Stimulated activated CD8-positive, alpha-beta memory T cell treated with anti-CD3 and anti-CD28 coated beads, Interleukin-2, amount 100 ng/mL, for 48 hours (primary cell): ENCODE results near the gene PHF1.

Experiments
- DNase-seq, 2 donors: peaks; one replicate each; pipeline ENCODE4 v3.0.0-alpha.2; 2020; ENCODE audit warnings: low read depth in 2 of 2

The PHF1 gene

DNA sequence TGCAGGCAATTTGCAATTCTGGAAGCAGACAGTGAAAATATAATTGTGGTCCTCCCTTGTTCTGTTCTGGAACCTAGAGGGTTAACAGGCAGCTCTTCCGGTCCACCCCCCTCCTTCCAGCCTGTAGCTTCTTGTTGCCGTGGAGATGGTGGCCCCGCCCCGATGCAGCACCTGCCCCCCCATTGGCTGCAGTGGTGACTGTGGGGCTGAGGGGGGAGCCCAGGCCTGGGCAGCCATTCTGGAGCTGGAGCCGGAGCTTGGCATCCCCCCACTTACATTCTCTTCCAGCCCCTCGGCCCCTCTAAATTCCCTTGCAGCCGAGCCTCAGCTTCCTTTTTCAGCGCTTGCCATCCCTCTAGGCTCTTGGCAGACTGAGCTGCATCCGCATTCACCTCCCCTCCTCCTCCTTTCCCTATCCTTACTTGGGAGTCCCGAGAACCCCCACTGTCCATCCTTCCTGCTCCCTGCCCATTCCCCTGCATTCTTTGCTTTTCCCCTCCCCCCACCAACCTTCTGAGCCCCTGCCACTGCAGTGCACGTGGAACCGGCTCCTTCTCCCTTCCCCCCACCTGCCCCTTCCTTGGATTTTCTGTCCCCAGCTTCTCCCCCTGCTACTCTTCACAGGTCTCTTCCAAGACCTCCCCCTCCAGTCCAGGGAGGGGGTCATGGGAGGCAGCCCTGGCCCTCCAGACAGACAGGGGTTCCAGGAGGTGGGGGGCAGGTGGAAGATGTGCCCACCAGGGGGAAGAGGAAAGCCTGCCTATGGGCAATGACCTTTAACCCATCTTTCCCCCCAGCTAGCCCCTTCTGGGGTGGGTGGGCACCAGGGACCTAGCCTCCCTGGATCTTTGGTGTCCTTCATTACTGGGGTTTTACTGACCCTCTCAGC lies 20.4 kb downstream of the PHF1 start:
- peak; percentile 72 to 78 for DNase-seq

DNA sequence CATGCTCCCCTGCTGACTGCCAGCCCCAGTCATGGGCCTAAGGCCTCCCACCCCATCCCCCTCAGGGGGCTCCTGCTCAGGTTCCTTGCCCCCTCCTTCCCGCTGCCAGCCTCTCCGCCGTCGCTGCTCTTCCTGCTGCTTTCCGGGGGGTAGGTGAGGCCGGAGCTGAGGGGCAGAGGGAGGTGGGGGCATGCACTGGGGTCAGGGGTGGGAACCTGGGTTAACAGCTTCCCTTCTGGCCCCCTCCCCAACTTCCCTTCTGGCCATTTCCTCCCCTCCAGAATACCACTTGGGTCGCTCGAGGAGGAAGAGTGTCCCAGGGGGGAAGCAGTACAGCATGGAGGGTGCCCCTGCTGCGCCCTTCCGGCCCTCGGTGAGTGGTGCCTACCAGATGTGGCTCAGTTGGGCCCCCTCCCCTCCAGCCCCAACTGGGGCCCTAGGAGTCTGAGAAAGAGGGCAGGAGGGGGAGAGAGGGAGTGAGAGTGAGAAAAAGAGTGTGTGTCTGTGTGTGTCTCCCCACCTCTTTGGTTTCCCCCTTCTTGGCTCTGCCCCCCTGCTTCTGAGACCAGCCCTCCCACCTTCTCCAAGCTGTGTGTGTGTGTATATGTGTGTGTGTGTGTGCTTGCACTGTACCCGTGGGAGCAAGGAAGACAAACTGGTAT lies 21.2 kb downstream of the PHF1 start:
- DNase-seq, result no peak

DNA sequence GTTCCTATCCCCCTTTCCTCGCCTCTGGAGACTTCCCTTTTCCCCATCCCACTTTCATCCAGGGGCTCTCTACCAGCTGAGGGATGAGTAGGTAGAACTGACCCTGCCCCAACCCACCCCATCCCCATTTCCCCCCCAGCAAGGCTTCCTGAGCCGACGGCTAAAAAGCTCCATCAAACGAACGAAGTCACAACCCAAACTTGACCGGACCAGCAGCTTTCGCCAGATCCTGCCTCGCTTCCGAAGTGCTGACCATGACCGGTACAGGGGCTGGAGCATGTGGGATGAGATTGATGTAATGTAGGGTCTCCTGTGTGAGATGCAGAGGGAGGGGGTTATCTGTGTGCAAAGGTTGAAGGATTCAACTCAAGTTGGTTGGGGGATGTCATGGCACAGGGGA lies 21.7 kb downstream of the PHF1 start:
- DNase-seq, result no peak

DNA sequence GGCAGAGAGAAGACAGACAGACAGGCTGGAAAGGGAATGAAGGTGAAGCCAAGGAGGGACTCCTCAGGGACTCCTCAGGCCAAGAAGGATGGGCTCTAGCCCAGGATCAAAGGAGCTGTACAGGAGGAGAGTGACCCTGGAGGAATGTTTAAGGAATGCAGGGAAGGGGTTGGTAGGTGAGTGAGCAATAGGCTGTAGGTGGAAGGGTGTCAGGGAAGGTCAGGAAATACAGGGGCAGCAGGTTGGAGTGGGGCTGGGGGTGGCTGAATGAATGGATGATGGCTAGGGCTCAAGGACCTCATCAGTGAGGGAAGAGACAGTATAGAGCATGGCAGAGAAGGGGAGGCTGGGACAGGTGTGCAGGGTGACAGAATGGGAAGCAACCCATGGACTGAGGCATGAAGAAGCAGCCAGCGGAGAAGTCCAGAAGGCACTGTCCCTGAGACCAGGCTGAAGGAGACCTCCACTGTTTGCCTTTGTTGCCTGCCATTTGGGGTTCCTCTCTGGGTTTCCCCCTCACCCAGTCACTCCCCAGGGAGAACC lies 22.3 kb downstream of the PHF1 start:
- no peak for DNase-seq

DNA sequence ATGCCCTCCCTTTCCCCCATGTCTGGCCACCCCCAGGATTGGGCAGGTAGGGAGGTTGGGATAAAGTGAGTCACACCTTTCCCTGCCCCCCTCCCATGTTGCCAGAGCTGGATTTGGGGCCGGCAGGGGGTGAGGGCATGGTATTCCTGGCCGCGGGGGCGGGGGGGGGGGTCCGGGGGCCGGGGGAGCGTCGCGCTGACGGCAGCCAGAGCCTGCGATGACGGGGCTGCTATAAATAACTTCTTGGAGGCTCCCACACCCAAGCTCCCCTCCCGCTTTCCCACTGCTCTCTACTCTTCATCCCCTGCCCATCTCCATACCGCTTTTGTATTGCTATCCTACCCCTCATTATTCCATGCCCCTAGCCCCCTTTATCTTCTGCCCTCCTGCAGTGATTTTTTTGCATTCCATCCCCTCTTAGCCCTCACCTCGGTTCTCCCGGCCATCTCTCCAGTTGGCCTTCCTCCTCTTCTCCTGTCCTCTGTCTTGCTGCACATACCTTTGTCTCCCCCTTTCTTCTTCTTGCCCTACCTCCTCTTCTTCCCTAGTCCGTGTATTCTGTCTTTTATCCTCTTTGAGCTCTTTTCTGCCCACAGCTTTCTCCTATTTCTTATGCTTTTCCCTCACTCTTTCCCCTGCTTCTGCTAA lies 22.9 kb downstream of the PHF1 start:
- DNase-seq, result no peak

DNA sequence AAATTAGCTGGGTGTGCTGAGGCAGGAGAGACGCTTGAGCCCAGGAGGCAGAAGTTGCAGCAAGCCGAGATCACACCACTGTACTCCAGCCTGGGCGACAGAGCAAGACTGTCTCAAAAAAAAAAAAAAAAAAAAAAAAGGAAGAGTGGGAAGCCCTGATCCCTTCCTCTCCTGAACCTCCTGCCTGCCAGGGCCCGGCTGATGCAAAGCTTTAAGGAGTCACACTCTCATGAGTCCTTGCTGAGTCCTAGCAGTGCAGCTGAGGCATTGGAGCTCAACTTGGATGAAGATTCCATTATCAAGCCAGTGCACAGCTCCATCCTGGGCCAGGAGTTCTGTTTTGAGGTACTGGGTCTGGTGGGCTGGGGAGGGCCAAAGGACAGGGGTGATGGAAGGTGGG lies 24.1 kb downstream of the PHF1 start:
- DNase-seq, result no peak

DNA sequence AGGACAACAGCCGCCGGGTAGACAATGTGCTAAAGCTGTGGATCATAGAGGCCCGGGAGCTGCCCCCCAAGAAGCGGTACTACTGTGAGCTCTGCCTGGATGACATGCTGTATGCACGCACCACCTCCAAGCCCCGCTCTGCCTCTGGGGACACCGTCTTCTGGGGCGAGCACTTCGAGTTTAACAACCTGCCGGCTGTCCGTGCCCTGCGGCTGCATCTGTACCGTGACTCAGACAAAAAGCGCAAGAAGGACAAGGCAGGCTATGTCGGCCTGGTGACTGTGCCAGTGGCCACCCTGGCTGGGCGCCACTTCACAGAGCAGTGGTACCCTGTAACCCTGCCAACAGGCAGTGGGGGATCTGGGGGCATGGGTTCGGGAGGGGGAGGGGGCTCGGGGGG lies 26.9 kb downstream of the PHF1 start:
- no peak for DNase-seq

DNA sequence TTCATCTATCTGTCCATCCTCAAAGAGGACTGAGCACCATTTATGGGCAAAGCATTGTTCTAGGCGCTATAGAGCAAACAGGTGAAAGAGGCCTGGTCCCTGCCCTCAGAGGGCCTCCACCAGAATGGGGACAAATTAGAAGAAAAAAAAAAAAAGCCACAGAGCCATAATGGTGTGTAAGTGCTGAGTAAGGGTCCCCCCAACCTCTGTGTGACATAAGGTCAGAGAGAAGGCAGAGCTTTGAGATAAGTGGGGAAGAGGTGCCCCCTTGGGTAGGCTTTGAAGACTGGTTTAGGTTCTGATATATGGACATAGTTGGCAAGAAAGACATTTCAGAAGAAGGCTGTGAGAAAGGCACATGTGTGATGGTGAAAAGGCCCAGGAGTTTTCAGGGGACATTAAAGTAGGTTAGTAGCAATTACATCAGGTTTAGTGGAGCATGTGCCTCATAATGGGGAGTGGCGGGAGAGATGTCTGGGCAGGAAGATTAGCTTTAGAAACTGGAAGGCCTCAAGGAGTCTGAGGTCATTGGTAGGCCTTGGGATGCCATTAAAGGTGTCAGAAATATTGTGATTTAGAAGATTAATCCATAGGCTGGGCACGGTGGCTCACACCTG lies 28.3 kb downstream of the PHF1 start:
- no peak for DNase-seq

DNA sequence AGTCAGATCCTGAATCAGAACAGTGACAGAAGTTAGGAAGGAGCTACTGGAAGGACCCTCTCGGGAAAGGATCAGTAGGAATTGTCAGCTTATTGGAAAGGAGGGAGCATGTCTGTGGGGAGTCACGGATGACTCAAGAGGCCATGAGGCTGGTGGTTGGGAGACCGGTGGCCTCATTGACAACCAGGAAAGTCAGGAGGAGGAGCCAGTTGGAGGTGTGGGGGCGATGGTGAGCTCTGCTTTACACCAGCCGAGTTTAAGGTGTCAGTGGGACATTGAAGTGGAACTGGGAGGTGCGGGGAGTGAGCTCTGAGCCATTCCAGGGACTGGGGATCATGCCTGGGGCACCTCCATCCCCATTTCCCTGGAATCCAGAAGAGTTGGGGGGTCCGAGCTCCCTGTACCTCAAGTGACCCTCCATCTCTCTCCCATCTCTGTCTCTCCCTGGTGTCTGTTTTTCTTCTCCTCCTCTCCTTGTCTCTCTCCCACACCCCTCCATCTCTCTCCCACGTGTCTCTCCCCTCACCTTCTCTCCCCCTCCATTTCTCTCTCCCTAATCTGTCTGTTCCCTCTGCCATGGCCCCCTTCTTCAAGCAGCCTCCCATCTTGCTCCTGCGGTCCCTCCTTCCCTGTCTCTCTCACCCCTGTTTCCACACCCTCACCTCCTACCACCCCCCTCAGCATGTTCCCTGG lies 29.3 kb downstream of the PHF1 start:
- no peak for DNase-seq

DNA sequence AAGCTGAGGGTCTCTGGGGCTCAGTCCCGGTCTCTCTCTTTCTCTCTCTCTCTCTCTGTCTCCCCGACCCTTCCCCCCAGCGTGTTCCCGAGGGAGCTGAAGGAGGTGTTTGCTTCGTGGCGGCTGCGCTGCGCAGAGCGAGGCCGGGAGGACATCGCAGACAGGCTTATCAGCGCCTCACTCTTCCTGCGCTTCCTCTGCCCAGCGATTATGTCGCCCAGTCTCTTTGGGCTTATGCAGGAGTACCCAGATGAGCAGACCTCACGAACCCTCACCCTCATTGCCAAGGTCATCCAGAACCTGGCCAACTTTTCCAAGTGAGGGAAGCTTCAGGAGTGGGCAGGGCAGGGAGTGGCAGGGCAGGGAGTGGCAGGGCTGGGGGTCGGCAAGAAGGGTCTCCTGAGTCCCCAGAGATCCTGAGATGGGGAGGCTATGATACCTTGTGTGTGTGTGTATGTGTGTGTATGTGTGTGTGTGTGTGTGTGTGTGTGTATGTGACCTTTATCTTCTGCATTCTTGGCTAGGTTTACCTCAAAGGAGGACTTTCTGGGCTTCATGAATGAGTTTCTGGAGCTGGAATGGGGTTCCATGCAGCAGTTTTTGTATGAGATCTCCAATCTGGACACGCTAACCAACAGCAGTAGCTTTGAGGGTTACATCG lies 30.0 kb downstream of the PHF1 start:
- no peak for DNase-seq

DNA sequence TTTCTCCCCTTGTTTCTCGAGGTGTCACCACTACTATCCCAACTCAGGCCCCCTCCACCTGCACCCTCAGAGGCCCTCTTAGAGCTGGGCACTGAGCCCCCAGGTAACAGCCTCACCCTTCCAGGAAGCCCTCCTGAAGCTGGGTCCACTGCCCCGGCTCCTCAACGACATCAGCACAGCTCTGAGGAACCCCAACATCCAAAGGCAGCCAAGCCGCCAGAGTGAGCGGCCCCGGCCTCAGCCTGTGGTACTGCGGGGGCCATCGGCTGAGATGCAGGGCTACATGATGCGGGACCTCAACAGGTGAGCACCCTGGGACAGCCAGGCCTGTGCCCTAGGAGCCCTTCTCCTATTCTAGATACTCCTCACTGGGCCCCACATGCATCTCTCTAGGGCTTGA lies 30.6 kb downstream of the PHF1 start:
- no peak for DNase-seq

DNA sequence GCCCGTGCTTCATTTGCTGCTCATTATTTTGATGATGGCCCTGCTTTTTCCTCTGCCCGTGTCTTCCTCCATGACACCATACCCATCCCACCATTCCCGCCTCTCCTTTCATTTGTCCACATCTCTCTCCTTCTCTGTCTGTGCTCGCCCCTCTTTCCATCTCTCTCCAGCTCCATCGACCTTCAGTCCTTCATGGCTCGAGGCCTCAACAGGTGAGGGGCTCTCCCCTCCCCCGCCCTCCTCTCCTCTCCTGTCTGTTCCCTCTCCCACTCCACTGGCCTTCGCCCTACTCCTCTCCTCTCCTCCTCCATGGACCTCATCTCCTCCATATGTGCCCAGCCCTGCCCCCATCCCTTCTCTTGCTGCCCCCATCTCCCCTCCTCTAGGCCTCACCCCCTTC lies 31.5 kb downstream of the PHF1 start:
- no peak for DNase-seq

DNA sequence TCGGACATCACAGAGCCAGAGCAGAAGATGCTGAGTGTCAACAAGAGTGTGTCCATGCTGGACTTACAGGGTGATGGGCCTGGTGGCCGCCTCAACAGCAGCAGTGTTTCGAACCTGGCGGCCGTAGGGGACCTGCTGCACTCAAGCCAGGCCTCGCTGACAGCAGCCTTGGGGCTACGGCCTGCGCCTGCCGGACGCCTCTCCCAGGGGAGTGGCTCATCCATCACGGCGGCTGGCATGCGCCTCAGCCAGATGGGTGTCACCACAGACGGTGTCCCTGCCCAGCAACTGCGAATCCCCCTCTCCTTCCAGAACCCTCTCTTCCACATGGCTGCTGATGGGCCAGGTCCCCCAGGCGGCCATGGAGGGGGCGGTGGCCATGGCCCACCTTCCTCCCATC lies 32.2 kb downstream of the PHF1 start:
- DNase-seq, result no peak

DNA sequence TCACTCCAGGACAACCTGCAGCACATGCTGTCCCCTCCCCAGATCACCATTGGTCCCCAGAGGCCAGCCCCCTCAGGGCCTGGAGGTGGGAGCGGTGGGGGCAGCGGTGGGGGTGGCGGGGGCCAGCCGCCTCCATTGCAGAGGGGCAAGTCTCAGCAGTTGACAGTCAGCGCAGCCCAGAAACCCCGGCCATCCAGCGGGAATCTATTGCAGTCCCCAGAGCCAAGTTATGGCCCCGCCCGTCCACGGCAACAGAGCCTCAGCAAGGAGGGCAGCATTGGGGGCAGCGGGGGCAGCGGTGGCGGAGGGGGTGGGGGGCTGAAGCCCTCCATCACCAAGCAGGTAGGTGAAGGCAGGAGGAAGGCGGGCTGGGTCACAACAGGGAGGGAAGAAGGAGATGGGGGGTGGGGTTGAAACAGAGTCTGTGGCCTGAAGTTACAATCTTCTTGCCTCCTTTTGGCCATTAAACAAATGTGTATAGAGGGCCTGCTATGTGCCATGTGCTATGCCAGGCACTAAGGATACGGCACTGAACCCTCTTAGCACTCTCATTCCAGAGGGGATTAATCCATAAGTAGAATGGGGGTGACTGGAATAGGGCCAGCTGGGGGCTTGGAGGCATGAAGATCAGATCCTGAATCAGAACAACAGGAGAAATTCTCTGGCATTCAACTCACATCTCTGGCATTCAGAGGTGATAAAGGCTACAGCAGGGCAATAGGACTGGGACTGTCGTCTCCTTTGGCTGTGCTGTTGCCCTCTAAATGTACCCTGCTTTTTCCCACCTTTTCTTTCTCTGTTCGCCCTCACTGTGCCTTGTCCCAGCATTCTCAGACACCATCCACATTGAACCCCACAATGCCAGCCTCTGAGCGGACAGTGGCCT lies 33.0 kb downstream of the PHF1 start:
- DNase-seq, result no peak

DNA sequence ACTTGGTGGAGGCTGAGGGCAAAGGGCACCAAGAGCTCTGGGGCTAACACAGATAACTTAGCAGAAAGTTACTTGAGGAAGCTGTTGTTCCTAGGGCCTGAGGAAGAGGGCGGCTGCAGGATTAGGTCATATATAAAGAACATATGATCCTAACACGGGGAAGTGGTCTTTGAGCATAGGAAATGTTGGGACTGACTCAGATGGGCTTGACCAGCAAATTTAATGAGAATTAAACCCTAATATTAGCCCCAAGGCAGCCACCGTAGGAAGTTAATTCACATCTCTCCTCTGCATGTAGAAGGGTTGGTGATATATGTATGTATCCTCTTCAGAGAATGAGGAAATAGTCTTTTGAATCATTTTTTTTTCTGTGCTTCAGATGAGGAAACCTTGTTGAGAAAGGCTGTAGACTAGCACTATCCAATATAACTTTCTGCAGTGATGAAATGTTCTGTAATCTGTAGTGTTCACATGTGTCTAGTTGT lies 34.3 kb downstream of the PHF1 start:
- no peak for DNase-seq

DNA sequence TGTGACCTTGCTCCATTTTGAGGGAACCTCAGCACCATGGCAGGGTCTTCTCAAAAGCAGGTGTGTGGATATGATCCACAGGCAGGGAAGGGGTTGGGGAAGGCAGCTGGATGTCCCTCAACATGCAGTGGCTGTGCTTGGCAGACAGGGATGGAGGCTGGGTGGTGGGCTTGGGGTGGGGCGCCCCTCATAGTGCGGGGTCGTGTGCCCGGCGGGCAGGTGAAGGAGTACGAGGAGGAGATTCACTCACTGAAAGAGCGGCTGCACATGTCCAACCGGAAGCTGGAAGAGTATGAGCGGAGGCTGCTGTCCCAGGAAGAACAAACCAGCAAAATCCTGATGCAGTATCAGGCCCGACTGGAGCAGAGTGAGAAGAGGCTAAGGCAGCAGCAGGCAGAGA lies 35.5 kb downstream of the PHF1 start:
- no peak for DNase-seq

DNA sequence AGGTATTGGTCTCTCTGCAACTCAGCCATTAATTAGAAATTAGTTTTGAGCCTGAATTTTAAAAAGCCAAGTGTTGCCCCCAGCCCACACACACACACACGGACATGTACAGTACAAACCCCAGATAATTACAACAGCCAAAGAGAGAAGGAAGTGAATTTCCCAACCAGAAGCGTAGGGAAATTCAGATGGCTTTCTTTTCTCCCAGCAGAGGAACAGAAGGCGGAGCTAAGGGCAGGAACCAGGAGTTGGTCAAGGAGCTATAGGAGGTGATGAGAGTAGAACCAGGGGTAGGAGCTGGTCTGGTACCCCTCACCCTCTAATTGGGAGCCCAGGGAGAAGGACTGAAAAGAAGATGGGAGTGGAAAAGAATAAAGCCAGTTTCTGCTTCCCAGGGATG lies 39.6 kb downstream of the PHF1 start:
- DNase-seq, result no peak

DNA sequence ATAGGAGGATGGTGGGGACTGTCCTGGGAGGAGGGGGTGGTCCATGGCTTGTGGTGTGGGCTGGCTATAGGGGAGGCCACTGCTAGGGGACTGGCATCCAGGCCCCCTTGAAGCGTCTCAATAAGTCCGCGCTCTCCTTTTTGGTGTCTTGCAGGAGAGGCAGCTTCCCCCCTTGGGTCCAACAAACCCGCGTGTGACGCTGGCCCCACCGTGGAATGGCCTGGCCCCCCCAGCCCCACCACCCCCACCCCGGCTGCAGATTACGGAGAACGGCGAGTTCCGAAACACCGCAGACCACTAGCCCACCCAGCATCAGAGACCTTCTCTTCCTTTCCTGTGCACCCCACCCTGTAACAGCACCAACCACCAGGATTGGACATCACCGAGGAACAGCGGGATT lies 40.8 kb downstream of the PHF1 start:
- DNase-seq, result no peak

DNA sequence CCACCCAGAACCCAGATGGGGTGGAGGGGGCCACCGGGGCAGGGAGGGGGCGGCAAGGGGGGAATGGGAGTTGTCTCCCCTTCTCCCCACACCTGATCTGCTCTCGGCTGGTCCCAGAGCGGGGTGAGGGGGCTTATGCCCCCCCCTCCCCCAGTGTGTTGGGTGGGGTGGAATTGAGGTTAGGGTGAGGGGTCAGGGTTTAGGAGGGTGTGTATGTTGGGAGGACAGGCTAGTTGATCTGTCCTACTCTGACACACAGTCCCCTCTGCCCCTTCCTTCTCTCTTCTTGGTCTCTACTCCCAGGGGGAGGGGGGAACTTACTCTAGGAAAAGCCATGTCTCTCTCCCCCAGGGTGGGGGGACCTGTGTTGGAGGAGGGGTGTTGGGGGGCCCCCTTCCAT lies 41.7 kb downstream of the PHF1 start:
- DNase-seq, result no peak
